AG04450 (cell line): ENCODE data around the gene TLCD5. TPM values are rescaled to one million over a fixed set of nuclear protein-coding genes. Genes with fewer than 3 reads are reported as not detected.

Source experiments
- CTCF ChIA-PET: fragments of 300-600, 350-600 bp; formaldehyde crosslinking; extraction: SDS; loops from one replicate; lab custom pipeline; 2022; ENCODE audit warnings: antibody characterized with exemption, inconsistent platforms; lab: Charles Lee
- POLR2A ChIA-PET: fragments of 350-600 bp; formaldehyde crosslinking; extraction: SDS; loops from one replicate; lab custom pipeline; 2021; ENCODE audit warnings: antibody characterized with exemption, inconsistent platforms; lab: Yijun Ruan, JAX
- DNase-seq: peaks from one replicate; pipeline ENCODE4 v3.0.0-alpha.2; 2011; ENCODE audit warnings: low read depth, low spot score
- H3K27ac ChIP-seq: one replicate; pipeline ENCODE4 v1.5.1; 2012; ENCODE audit warnings: low read depth, low read length, control low read depth
- H3K27me3 ChIP-seq: one replicate; pipeline ENCODE4 v1.6.0; 2012; ENCODE audit warnings: low read length; ENCODE audit not compliant: control insufficient read depth, insufficient read depth
- H3K4me3 ChIP-seq: 2 replicates; pipeline ENCODE4 v1.5.1; 2011; ENCODE audit warnings: mild to moderate bottlenecking, low read depth, low read length, control low read depth
- H3K9me3 ChIP-seq: 2 replicates; pipeline ENCODE4 v1.5.1; 2012; ENCODE audit warnings: low read length; ENCODE audit not compliant: control insufficient read depth, insufficient read depth
- CTCF ChIP-seq: IDR thresholded peaks from 2 replicates; pipeline ENCODE4 v1.5.1; 2011; ENCODE audit warnings: low read depth, low read length, control low read depth, inconsistent platforms
- polyA plus RNA-seq: library from polyadenylated mRNA; depleted of rRNA; stranded (reverse); fragments of >200 nt; gene quantifications from 2 replicates; pipeline ENCODE4 v1.2.3, GENCODE V29; 2011

The TLCD5 gene
- polyA plus RNA-seq, 1 experiment = 14.9 TPM

- DNase-seq = no peak
Measured at GRCh38 chr11:120283124-120283523, 42.0 kb upstream of the TLCD5 start.

GRCh38 chr11:120284272-120284671, 40.8 kb upstream of the TLCD5 start:
- H3K4me3 ChIP-seq = no peak overlapping the region
- H3K27me3 ChIP-seq = peaks cover 33% of the 10 kb centered on the region
- no peak overlapping the region for H3K27ac ChIP-seq
- TF ChIP-seq CTCF = no peak
- DNase-seq = no peak
- no peaks in the 10 kb centered on the region for H3K9me3 ChIP-seq
- ChIA-PET CTCF (interaction anchor here (1.6 kb wide), 1 partner anchor 16 kb away, joined by 3 read pairs; no protein-coding TSS in a partner anchor), POLR2A (no interaction called here)

More at GRCh38 chr11:120283124-120283523, 42.0 kb upstream of the TLCD5 start:
- Histone ChIP-seq H3K4me3 (no peak overlapping the region), H3K27me3 (peaks cover 34% of the 10 kb centered on the region), H3K27ac (no peak overlapping the region), H3K9me3 (no peaks in the 10 kb centered on the region)
- TF ChIP-seq CTCF = no peak
- ChIA-PET CTCF (interaction anchor here (1.6 kb wide), 1 partner anchor 17 kb away, joined by 3 read pairs; no protein-coding TSS in a partner anchor), POLR2A (no interaction called here)

- TF ChIP-seq CTCF = no peak
- no peak overlapping the region for H3K27ac ChIP-seq
- H3K4me3 ChIP-seq = no peak overlapping the region
- H3K9me3 ChIP-seq = no peaks in the 10 kb centered on the region
- no peak for DNase-seq
- H3K27me3 ChIP-seq = peaks cover 37% of the 10 kb centered on the region
- POLR2A ChIA-PET = no interaction called here
- CTCF ChIA-PET = interaction anchor here (1.0 kb wide), 1 partner anchor 15 kb away, joined by 3 read pairs; no protein-coding TSS in a partner anchor
Measured at GRCh38 chr11:120285256-120285655, 39.8 kb upstream of the TLCD5 start.

- TF ChIP-seq CTCF = no peak
- CTCF ChIA-PET = interaction anchor here (1.0 to 7.4 kb wide), 3 partner anchors 12 to 58 kb away, joined by 4 to 46 read pairs (median 21); no protein-coding TSS in a partner anchor
- POLR2A ChIA-PET = no interaction called here
- H3K27ac ChIP-seq = no peak overlapping the region
- no peak overlapping the region for H3K4me3 ChIP-seq
- H3K27me3 ChIP-seq = peaks cover 32% of the 10 kb centered on the region
- H3K9me3 ChIP-seq = no peaks in the 10 kb centered on the region
- DNase-seq = no peak
Measured at GRCh38 chr11:120288021-120288420, 37.1 kb upstream of the TLCD5 start.

GRCh38 chr11:120289426-120289825, 35.7 kb upstream of the TLCD5 start:
- Histone ChIP-seq H3K4me3 (no peak overlapping the region), H3K9me3 (no peaks in the 10 kb centered on the region), H3K27ac (no peak overlapping the region), H3K27me3 (peaks cover 46% of the 10 kb centered on the region)
- TF ChIP-seq CTCF = no peak
- POLR2A ChIA-PET = no interaction called here
- CTCF ChIA-PET = interaction anchor here (3.4 to 7.4 kb wide), 2 partner anchors 11 to 14 kb away, joined by 21 to 46 read pairs; no protein-coding TSS in a partner anchor
- no peak for DNase-seq
